NCI-H1105 treated with DMSO at 0.1 percent for 48 hours (cell line): Measurements from ENCODE around the gene CDC27.
"Not testable (repeated sequence)": the region's sequence is repeated elsewhere in the genome, so short reads cannot be mapped to it uniquely, and the experiment has no call there.

ENCODE experiments used
- DNase-seq: peaks from one replicate; lab custom pipeline; 2025; lab: John Stamatoyannopoulos, UW

CDC27 gene

DNA sequence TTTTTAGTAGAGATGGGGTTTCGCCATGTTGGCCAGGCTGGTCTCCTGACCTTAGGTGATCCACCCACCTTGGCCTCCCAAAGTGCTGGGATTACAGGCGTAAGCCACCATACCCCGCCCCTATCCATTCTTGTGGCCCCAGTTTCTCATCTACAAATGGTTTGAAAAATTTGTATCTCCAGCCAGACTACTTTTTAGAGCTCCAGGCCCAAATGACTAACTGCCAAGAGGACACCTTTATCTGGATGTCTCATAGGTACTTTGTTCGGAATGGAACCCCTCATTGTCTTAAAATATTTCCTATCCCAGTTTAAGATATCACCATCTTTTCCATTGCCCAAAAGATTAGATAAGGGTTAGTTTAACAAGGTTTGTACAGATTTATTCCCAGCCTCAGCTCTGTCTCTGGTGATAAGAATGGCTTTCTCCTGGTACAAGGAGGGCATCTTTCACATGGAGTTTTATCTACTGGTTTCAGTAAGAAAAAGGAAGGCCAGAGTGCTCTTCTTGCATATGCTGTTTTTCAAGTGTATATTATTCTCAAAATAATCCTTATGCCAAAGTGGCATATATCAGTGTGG is 4.9 kb upstream of the CDC27 start:
- no peak for DNase-seq

DNA sequence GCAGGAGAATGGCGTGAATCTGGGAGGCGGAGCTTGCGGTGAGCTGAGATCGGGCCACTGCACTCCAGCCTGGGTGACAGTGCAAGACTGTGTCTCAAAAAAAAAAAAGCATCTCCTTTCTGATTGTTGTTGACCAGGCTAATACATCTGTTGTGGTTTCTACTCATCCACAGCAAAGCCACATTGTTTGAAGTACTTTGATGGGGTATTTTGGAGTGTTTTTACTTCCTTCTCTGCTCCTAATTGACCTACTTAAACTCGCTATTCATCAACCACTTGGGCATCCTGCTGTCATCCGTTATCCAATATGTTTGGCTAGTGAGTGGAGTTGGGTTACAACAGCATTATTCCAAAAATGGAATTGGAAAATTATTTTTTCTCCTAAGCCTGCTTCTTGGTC is 3.5 kb upstream of the CDC27 start:
- DNase-seq = peak; percentile 27

DNA sequence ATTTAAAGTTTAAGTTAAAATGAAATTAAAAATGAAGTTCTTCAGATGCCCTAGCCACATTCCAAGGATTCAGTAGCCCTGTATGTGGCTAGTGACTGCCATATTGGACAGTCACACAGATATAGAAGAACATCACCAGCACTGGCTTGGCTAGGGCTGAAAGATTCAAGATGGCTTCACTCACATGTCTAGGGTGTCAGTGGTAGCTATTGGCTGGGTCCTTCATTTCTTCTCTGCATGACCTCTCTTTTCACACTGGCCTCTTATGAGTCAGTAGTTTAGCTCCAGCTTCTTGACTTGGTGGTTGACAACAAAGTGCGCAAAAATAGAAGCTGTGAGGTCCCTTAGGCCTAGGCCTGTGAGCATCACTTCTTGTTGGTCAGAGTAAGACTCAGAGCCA is 1.7 kb upstream of the CDC27 start:
- DNase-seq = no peak

DNA sequence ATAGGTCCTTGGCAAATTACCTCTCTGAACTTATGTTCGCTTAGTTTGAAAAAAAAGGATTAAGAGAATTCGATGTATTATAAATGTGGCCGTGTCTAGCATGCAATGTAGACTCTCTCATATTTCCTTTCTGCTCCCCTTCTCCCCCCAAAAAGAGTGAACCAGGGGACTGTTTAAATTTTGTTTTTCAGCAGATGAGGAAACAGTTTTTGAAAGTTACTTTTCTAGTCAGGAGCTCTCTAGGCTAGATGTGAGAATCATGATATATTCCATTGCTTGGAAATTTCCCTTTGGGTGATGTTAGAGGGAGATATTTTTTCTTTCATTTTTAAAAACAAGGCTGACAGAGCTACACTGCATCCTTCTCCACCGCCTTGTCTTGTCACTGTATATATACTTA is 1.1 kb upstream of the CDC27 start:
- DNase-seq = no peak

DNA sequence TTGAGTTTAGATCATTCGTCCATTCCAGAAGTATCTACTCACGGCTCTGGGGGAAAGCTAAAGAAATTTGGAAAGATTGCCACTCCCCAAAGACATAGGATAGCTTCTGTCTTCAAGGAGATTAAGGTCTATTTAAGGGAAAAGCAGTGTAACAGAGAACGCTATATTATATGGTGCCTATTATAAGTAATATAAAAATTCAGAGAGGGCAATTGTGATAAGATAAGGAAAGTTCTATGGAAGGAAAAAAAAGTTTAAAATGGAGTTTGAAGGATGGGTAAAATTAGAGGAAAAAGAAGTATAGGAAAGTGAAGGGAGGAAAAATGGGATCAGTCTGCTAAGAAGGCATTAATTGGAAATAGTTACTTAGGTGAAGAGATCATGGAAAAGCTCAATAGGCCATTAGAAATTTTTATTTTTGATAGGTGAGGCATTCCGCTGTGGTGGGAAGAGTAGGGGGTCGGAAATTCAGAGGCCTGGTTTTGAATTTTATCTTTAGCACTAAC is 690 bp upstream of the CDC27 start:
- no peak for DNase-seq

DNA sequence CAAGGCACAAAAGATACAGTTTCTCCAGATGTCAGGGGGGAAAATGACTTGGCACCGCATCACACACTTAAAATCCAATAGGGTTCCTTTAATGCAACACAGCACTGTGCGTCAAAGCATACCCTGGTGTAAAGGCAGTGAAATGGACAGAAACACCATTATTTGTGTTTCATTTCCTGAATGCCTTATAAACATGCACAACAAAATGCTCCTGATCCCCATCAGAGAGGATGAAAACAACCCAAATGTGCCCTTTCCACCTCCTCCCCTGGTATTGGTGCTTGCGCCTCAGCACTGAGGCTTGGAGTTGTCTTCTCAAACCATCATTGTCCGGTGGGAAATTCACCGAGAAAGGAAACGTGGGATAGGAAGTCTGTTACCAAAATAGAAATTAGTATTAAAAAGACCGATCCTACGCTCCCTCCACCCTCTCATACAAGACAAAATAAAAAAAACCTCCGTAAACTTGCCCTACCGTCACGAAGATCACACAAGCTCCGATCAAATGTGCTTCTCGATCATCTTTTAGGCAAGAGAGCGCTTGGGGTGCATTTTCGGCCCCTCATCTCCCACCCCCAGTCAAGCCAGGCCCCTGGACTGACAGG is 722 bp downstream of the CDC27 start:
- no peak for DNase-seq

DNA sequence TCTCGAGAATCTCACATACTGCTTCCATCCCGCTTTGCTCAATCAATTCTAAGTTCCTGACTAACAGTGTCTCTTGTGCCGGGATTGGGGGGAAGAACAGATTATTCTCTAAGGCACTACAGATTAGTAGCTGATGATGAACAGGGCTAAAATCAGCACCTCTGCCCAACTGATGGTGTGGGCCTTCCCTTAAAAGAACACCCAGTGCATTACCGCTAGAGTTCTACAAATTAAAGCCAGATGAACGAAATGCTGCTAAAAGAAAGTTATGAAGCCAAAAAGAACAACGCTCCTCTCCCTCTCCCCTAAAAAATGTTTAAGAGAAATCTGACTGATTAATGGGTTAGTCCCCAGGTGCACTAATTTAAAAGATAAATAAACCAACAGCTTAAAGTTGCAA is 4.4 kb downstream of the CDC27 start:
- DNase-seq = no peak

DNA sequence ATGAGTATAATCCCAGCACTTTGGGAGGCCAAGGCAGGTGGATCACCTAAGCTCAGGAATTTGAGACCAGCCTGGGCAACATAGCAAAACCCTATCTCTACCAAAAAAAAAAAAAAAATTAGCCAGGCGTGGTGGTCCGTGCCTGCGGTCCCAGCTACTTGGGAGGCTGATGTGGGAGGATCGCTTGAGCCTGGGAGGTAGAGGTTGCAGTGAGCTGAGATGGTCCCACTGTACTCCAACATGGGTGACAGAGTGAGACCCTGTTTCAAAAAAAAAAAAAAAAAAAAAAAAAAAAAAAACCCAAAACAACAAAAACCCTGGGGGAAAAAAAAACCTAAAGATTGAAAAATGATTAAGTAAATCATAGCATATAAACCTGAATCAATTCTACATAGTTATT is 8.1 kb downstream of the CDC27 start:
- DNase-seq = not testable (repeated sequence)

DNA sequence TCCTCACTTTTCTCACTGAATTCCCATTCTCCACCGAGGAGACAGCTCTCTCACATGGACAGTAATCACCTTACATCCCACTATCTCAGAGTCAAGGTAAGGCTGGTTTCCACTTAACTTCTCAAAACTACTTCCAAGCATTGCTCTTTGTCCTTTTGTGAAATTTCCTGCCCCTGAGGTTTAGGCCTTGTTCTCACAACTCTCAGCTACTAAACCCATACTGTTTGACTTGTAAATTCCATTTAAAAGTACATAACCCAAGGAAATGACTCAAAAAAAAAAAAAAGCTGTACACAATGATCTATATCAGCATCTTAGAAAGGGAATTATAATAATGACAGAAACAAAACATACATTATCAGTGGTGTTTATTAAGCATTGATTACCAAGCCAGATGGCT is 8.8 kb downstream of the CDC27 start:
- no peak for DNase-seq

DNA sequence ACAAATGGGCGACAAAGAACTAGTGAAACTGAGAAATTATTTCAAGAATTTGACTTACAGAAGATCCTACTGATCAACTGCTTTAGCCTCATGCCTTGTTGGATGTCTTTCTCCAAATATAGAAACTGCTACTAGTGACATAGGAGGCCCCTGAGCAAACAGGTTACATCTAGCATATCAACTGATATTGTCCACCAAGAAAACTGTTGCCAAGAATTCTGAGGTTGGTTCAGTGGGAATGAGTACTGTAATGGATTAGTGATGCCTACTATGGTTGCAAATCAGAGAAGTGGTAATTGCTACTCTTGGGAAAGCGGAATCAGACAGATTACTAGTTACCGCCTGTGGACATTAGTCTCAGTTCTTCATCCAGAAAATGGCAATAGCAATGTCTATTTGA is 10.0 kb downstream of the CDC27 start:
- DNase-seq = no peak

DNA sequence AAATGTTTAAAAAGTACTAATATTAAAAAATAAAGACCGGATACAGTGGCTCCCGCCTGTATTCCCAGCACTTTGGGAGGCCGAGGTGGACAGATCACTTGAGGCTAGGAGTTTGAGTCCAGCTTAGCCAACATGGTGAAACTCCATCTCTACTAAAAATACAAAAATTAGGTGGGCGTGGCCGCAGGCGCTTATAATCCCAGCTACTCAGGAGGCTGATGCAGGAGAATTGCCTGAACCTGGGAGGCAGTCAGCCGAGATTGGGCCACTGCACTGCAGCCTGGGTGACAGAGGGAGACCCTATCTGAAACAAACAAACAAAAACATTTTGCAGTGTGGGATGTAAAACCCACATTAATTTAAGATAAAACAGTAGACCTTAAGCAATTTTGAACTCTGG is 11.8 kb downstream of the CDC27 start:
- no peak for DNase-seq

DNA sequence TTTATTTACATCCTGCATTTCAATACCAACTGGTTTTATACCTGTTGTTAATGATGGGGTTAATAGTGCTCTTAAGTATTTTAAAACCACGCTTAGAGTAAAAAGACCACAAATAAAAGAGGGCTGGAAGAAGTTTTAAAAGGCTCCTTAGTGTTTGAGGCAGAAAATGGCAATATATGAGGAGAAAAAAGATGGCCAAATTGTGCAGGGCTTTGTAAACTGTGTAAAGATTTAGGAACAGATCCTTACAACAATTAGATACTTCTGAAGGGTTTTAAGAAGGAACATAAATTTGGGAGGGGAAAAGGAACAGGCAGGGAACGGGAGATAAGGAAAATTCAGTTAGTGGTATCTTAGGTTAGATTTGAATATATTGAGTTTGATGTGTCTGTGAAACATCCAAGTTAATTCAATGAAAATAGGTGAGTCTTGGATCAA is 12.7 kb downstream of the CDC27 start:
- no peak for DNase-seq

DNA sequence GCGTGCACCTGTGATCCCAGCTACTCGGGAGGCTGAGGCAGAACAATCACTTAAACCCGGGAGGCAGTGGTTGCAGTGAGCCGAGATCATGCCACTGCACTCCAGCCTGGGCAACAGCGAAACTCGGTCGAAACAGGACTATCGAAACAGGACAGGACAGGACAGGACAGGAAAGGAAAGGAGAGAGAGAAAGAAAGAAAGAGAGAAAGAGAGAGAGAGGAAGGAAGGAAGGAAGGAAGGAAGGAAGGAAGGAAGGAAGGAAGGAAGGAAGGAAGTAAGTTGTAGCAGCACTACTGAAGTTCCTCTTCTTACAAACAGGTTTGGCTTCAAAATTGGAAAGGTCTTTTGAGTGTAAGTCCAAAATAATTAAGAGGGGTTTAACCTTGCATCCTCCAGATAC is 14.3 kb downstream of the CDC27 start:
- not testable (repeated sequence) for DNase-seq

DNA sequence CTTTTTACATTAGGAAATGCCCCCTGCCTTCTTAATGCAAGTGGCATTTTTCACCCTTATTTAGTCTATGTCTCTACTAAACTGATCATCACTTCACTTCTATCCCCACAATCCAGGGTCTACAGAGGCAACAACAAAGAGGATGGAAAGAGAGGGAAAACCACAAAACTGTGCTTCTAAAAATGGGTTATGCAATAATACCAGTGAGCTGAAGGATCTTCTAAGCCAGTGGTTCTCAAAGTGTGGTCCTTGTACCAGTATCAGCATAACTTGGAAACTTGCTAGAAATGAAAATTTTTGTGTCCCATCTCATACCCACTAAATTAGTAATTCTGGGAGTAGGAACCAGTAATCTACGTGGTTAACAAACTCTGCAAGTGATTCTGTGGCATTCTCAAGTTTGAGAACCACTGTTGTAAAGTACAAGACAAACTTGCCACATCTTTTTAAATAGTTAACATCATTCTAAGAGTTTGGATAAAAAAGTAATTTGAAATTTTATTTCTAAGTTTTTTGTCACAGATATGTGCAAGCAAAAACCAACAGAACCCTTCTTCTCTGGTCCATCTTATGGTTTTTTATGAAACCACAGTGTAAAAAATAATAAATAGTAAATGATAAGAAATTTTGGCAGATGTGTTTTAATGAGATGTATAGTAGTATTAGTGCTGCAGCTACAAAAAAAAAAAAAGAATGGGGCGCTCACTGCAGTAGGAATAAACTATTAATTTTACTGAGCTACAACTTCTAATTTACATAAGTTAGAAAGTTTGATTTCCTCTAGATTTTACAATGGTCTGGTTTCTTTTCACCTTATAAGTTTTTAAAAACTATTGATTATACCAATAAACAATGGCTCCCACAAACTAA is 16.2 kb downstream of the CDC27 start:
- no peak for DNase-seq

DNA sequence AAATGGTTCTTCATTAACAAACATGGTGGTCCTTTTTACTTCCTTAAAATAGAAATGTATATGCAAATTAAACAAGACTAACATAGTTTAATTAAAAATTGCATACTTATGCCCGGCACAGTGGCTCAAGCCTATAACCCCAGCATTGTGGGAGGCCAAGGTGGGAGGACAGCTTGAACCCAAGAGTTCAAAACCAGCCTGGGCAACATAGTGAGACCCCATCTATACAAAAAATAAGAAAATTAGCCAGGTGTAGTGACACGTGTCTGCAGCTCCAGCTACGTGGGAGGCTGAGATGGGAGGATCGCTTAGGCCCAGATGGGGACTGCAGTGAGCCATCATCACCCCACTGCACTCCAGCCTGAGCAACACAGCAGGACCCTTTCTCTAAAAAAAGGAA is 18.4 kb downstream of the CDC27 start:
- DNase-seq = no peak

DNA sequence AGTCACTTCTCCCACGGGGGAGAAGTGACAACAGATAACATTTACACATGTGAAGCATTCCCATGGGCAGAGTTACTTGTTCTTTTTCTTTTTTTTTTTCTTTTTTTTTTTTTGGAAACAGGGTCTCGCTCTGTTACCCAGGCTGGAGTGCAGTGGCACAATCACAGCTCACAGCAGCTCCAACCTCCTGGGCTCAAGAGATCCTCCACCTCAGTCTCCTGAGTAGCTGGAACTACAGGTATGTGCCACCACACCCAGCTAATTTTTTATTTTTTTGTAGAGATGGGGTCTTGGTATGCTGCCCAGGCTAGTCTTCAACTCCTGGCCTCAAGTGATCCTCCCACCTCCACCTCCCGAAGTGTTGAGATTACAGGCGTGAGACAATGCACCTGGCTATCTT is 20.2 kb downstream of the CDC27 start:
- DNase-seq = not testable (repeated sequence)

DNA sequence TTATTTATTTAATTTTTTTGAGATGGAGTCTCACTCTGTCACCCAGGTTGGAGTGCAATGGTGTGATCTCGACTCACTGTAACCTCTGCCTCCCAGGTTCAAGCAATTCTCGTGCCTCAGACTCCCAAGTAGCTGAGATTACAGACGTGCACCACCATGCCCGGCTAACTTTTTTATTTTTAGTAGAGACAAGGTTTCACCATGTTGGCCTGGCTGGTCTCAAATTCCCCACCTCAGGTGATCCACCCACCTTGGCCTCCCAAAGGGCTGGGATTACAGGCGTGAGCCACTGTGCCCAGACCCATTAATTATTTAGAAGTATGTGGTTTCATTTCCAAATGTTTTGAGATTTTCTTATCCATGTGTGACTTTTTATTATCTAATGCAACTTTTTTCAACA is 22.2 kb downstream of the CDC27 start:
- not testable (repeated sequence) for DNase-seq

DNA sequence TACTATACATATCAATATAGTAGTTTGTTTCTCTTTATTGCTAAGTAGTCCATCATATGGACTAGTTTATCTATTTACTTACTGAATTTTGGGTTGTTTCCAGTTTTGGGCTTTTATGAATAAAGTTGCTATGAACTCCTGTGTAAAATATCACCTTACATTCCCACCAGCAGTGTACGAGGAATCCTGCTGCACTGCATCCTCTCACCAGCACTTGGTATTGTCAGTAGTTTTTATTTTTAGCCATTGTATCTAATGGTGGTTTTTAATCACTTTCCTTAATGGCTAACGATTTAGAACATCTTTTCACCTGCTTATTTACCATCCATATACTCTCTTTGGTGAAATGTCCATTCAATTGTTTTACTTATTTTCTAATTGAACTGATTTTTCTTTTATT is 24.0 kb downstream of the CDC27 start:
- DNase-seq = no peak

DNA sequence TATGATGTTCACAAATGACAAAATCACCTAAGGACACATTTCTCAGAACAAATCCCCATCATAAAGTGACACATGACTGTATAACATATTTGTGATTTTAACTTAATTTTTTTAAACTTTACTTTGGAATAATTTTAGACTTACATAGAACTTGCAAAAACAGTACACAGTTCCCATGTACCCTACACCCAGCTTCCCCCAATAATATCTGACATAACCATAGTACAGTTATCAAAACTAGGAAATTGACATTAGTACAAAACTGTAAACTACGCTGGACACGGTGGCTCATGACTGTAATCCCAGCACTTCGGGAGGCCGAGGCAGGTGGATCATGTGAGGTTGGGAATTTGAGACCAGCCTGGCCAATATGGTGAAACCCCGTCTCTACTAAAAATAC is 24.8 kb downstream of the CDC27 start:
- no peak for DNase-seq

DNA sequence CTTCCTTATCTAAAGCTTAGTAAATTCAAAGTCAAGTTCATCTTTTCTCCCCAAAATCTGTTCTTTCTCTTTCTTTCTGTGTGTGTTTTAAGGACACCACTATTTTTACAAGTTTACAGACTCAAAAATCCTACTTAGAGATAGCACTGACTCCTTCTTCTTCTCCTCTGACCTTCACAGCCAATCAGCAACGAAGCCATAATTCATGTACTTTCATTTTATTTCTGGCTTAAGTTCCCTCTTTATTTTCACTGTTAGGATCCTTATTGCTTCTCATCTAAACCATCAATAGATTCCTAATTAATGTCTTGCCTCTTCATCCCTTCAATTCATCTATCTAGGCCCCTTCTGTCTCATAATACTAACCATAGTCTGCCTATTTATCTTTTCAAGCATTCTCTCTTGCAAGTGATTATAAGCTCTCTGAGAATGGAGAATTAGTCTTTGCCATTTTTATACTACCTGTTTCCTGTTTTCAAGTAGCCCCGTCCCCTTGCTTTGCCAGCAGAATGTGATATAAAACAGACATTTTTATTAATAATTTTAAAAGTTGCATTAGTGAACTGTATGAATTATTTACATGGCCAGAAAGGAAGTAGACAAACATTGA is 27.0 kb downstream of the CDC27 start:
- DNase-seq = no peak

DNA sequence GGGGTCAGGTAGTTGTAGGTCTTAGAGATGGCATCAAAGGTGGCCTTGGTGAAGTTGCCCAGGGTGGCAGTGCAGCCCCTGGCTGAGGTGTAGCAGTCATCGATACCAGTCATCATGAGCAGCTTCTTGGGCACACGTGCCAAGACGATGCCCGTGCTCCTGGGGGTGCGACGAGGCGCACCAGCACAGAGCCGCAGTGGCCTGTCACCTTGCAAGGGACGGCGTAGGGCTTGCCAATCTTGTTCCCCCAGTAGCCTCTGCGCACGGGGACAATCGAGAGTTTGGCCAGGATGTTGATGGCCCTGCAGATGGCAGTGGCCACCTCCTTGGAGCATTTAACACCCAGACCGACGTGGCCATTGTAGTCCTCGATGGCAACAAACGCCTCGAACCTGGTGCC is 29.8 kb downstream of the CDC27 start:
- DNase-seq = no peak

DNA sequence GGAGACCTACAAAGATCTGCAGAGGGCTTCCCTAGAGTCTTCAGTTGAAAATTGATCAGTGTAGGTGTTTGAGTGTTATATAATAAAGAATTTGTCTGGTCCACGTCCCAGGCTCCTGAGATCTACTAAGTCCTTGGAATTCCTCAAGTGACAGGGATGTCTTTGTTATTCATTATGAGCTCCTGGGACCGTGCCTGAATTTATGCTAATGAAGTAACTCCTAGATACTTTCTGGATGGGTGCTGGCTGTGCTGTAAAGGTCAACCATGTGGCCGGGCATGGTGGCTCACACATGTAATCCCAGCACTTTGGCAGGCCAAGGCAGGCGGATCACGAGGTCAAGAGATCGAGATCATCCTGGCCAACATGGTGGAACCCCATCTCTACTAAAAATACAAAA is 43.7 kb downstream of the CDC27 start:
- DNase-seq = no peak

DNA sequence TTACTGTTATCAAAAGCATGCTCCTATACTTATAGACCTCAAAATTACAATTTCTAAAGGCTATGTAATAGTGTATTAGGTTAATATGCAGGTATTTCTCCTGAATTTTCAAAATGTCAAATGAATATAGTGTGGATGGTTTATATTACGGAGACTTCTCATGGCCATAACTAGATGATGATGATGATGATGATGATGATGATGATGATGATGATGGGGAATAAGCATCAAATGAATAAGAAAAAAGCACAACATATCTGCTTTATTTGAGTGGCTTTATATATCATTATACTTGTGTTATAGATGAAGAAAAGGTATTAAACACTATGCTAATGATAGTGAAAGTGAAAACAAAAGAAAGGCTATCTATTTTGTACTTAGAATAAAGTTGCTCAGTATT is 53.9 kb downstream of the CDC27 start:
- no peak for DNase-seq
